Iris pigment epithelial cell (primary cell): ENCODE results near the gene TGFB1.
"Not testable (repeated sequence)": the region's sequence is repeated elsewhere in the genome, so short reads cannot be mapped to it uniquely, and the experiment has no call there.

Experiments used
- DNase-seq: peaks from one replicate; pipeline ENCODE4 v3.0.0-alpha.2; 2011; ENCODE audit warnings: low read depth

The TGFB1 gene

DNA sequence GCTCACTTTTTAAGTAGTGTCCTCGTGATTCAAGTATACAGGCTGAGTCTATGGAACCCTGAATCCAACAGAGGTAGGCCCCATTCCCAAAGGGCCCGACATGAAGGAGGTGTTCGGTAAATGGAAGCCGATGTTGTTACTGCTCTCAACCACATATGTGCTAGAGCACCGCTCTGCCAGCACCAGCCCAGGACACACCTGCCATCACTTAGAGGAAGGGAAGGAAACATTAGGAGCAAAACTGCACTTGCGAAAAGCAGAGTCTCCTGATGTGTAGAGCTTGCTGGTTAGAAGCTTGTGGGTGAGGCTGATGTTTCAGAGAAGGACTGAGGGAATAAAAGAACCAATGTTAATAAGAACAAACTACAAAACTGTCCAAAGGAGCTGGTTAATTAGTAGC lies 53.2 kb downstream of the TGFB1 start:
- no peak for DNase-seq

DNA sequence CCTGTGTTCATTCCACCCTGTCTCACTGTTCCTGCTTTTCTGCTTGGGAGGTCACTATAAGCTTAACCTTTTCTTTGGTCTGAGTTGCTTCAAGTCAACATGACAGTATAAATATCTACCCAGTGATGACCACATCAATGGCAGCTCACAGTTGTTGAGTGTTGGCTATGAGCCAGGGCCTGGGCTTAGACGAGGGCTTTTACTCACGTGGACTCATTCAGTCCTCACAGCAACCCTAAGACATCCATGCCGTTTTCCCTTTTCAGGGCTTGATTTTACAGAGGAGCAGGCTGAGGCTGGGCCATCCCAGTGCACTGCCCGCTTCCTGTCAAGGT lies 54.0 kb downstream of the TGFB1 start:
- DNase-seq, result peak; percentile 92

DNA sequence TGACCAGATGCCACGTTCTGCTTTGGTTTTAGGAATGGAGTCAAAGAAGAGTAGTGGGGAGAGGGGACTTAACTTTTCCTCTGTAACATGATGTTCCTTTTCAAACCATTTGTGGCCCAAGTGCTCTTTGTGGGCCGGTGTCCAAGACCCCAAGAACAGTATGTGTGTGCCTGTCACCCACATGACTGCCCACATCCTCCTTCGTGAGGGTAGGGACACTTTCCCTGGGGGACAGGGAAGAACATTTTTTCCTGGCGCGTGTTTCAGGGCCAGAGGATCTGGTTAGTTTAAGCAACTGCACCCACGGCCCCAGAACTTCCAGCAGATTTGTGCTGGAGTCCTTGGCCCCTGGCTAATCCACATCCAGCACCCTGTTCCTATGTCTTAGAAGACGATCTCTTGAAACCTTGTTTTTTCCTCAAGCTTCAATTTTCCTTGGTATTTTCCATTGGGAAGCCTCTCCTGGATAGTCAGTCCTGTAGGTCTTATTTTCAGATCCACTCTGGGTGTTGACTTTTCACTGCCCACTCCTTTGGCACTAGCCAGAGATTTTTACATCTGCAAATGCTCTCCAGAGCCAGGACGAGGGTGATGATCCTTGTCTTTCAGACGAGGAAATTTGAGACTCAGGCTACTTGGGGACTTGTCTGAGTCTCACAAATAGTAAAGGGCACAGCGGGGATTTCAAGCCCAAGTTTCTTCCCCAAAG lies 54.5 kb downstream of the TGFB1 start:
- DNase-seq, result no peak

DNA sequence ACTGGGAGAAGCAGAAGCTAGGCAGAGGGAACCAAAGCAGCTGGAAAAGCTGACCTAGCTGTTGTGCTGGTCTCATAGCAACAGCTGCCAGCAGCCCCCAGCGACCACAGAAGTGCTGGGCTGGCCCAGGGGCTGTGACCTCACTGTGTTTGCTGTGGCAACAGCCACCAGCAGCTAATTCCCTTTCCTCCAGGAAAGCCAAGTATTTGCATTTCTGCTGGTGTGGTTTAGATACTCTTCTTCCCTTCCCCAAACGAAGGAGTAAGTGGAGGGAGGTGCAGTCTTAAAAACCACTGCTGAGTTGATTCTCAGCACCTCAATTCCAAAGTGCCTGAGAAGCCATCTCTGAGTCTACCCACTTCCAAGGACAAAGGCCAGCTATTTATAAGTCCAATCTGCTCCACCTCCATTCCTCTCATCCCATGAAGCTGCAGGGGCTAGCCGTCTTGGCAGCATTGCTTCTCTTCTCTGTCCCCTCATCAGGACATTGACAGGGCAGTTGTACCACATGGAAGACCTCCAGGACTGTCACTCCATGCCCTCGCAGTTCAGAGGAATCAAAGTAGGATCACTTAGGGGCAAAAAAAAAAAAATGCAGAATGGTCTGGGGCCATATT lies 55.3 kb downstream of the TGFB1 start:
- DNase-seq, result peak; percentile 81

DNA sequence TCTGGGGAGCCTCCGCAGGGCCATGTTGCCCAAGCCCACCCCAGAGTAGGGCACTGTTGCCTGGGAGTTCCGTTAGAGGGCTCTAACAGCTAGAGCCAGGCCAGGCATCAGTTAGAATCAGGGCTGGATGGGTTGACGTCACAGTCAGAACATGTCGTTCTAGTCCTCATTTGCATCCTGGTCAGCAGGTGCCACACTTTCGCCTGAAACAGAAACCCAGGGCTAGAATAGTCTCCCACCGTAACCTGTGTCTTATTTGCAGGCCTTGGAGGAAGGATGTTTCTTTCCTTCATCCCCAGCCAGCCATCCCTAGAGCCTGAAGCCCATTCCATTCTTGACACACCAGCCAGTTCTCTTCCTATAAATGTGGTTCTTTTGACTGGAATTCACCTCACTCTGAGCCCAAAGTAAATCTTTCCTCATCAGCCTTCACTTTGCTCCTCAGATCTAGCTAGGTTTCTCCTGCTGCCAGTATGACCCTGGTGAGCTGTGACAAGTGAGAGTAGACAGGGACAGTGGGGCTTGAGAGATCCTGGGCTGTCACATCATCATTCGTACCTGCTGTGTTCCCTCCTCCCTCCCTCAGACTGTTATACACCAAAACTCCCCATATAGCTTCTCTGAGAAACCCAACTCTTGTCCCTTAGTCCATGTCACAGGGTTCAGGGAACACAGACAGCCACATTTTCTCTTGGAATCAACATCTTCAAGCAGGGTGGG lies 55.9 kb downstream of the TGFB1 start:
- no peak for DNase-seq

DNA sequence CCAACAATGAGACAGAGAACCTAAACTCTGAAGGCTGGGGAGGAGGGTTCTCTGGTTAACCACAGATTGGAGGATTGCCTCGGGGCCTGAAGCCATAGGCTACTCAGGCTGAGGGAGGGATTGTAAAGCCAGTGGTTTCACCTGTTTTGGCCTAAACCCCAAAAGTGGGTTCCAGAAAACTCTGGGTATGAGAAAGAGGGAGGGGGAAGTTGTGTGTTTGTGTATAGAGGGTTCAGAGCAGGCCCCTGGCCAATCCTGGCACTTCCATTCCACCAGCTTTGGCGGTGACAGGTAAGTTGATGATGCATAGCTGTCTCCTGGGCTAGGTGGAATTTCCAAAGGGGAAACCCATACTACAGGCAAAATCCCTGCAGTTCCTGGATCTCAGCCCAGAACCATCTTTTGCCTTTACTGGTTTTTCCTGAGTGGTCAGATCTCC lies 57.3 kb downstream of the TGFB1 start:
- DNase-seq, result no peak

DNA sequence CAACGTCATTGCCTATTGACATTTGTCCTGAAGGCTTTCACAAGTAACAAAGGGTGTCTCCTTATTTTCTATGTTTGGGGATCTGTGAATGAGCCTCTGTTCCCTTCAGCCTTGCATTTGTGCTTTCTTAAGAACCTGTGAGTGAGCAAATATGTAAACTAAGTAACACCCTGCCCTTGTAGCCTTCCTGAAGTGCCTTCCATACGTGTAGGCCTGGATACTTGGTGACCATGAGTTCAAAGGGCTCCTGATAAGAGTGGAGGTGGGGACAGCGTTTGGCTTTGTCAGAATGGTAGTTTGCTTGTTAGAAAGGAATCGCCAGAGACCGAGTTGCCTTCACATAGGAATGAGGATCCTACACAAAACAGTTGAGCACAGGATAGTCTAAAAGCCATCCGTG lies 58.2 kb downstream of the TGFB1 start:
- DNase-seq, result no peak

DNA sequence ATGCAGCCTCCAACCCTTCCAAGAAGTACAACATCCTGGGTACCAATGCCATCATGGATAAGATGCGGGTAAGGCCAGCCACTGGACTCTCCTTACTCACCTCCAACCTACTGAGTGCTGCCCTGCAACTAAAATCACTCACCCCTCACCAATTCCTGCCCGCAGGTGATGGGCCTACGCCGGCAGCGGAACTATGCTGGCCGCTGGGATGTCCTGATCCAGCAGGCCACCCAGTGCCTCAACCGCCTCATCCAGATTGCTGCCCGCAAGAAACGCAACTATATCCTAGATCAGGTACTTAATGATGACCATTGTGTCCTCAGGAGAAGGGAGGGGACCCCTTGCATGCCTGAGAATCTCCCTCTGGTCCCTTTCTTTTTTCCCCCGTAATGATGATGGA lies 59.3 kb downstream of the TGFB1 start:
- no peak for DNase-seq

DNA sequence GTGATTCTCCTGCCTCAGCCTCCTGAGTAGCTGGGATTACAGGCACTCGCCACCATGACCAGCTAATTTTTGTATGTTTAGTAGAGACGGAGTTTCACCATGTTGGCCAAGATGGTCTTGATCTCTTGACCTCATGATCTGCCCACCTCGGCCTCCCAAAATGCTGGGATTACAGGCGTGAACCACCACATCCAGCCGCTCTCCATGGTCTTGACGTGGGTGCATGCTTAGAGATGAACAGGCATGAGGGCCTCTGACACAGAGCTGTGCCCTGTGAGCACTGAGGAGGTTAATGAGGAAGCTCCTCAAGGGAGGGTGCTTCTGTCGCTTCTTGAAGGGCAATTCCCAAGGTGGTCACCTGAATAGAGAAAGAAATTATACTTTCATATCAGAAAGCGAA lies 63.9 kb downstream of the TGFB1 start:
- DNase-seq, result not testable (repeated sequence)

DNA sequence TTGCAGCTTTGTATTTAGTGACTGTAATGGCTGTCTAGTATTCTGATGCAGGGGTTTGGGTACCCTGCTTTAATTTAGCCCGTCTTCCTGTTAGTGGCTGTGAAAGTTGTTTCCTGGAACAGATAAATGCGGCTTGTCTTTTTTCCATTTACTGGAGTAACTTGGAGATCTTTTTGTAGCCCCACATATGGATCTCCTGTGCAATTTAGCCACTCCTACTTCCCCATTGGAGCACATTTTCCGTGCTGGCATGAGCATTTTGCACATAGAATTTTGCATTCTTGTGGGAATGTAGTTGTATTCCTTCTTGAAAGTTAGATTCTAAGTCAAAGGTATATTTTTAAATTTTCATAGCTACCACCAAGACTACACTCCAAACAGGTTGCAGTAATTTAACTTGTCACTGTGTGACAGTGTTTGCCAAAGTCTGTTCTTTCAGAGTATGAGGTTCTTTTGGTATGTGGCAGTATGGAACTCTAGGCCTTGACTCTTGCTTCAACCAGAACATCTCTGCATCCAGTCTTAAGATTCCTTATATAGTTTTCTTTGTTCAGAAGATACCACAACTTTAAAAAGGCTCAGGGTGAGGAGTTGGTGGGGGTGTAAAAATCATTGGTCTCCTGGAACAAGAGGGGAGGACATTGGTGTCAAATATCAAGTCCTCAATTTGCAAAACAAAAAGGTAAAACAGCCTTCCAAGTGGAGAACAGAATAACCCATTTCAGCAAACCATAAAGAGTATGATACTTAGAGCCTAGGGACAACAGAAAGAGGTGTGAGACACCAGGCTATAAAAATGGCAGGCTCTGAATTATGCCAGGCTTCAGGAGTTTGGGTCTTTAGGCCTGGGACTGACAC lies 64.8 kb downstream of the TGFB1 start:
- no peak for DNase-seq
